Spinal cord (tissue), 10 donors: ENCODE results near the gene DHX36. TPM values are rescaled to one million over a fixed set of nuclear protein-coding genes. Genes with fewer than 3 reads are reported as not detected.

Source experiments
- DNase-seq, 6 donors: peaks; one replicate each; pipeline versions ENCODE4 v3.0.0 to v3.0.0-alpha.2; 2013 to 2015; ENCODE audit warnings: low spot score in 6 of 6, low read depth in 4 of 6
- H3K27ac ChIP-seq: one replicate; pipeline ENCODE4 v1.5.1; 2013; ENCODE audit warnings: low read depth, low read length, control low read depth
- H3K27me3 ChIP-seq: one replicate; pipeline ENCODE4 v1.6.1; 2013; ENCODE audit warnings: low read length; ENCODE audit not compliant: control insufficient read depth, insufficient read depth
- H3K36me3 ChIP-seq: one replicate; pipeline ENCODE4 v1.6.1; 2013; ENCODE audit warnings: low read length; ENCODE audit not compliant: control insufficient read depth, insufficient read depth
- H3K4me1 ChIP-seq: one replicate; pipeline ENCODE4 v1.6.1; 2013; ENCODE audit warnings: low read length; ENCODE audit not compliant: control insufficient read depth, insufficient read depth
- H3K4me3 ChIP-seq: one replicate; pipeline ENCODE4 v1.5.1; 2013; ENCODE audit warnings: low read depth, low read length, control low read depth
- H3K9me3 ChIP-seq: one replicate; pipeline ENCODE4 v1.6.1; 2013; ENCODE audit warnings: low read length; ENCODE audit not compliant: control insufficient read depth, insufficient read depth
- WGBS: methylation state at CpG from one replicate; pipeline ENCODE4 v1.1.5; 2013; ENCODE audit warnings: missing lambda C conversion rate; ENCODE audit not compliant: insufficient coverage; 5-methylcytosine and 5-hydroxymethylcytosine counted together
- polyA plus RNA-seq, 2 donors: library from polyadenylated mRNA; unstranded; fragments of 120-200 nt; gene quantifications; one replicate each; pipeline ENCODE4 v1.2.1, GENCODE V29; 2013; ENCODE audit not compliant: insufficient read length in 2 of 2
- small RNA-seq: library from RNA; depleted of rRNA; stranded (forward); fragments of <200 nt; gene quantifications from one replicate; pipeline ENCODE3, GENCODE V24; 2014; ENCODE audit warnings: low replicate concordance
- total RNA-seq, 2 donors: library from RNA; depleted of rRNA in 1 of 2; stranded (reverse); fragments of 120-200 nt in 1 of 2; fragments of >200 nt in 1 of 2; gene quantifications; one replicate each; pipeline versions ENCODE4 v1.2.3 to v1.2.4, GENCODE V29; 2013 to 2014
- donor health status: healthy.

Gene DHX36
- total and polyA plus RNA-seq, 4 donors, result 70.2 to 135 (median 80.9) TPM

- Histone ChIP-seq H3K27ac (no peak overlapping the region), H3K4me1 (no peaks in the 10 kb centered on the region), H3K9me3 (no peaks in the 10 kb centered on the region), H3K36me3 (no peaks in the 10 kb centered on the region), H3K4me3 (no peak overlapping the region), H3K27me3 (no peaks in the 10 kb centered on the region)
- DNase-seq, result no peak
- 80% methylated on average over 1 of the region's 2 CpGs for WGBS
These were observed 95.1 kb downstream of the DHX36 start for GRCh38 chr3:154229217-154229590.

GRCh38 chr3:154228561-154229216, 95.6 kb downstream of the DHX36 start:
- Histone ChIP-seq H3K27ac (no peak overlapping the region), H3K9me3 (no peaks in the 10 kb centered on the region), H3K36me3 (no peaks in the 10 kb centered on the region), H3K4me3 (no peak overlapping the region), H3K27me3 (no peaks in the 10 kb centered on the region), H3K4me1 (no peaks in the 10 kb centered on the region)
- DNase-seq, result no peak
- WGBS, result 94% methylated on average over 3 of the region's 6 CpGs

- Histone ChIP-seq H3K27me3 (no peaks in the 10 kb centered on the region), H3K27ac (no peak overlapping the region), H3K4me3 (no peak overlapping the region), H3K36me3 (no peaks in the 10 kb centered on the region), H3K4me1 (no peaks in the 10 kb centered on the region), H3K9me3 (no peaks in the 10 kb centered on the region)
- no CpG with 5 or more reads among the region's 3 CpGs for whole genome bisulfite sequencing
- DNase-seq, result no peak
These were observed 96.8 kb downstream of the DHX36 start for GRCh38 chr3:154227531-154227930.

GRCh38 chr3:154225536-154225935, 98.8 kb downstream of the DHX36 start:
- Histone ChIP-seq H3K27ac (no peak overlapping the region), H3K9me3 (no peaks in the 10 kb centered on the region), H3K27me3 (no peaks in the 10 kb centered on the region), H3K4me3 (no peak overlapping the region), H3K36me3 (no peaks in the 10 kb centered on the region), H3K4me1 (no peaks in the 10 kb centered on the region)
- no peak for DNase-seq
- WGBS, result no CpG with 5 or more reads among the region's 2 CpGs

GRCh38 chr3:154224866-154225265, 99.4 kb downstream of the DHX36 start:
- DNase-seq, result no peak
- Histone ChIP-seq H3K36me3 (peaks cover 2% of the 10 kb centered on the region), H3K4me3 (no peak overlapping the region), H3K27me3 (no peaks in the 10 kb centered on the region), H3K4me1 (no peaks in the 10 kb centered on the region), H3K9me3 (no peaks in the 10 kb centered on the region), H3K27ac (no peak overlapping the region)

- no peaks in the 10 kb centered on the region for H3K27me3 ChIP-seq
- H3K27ac ChIP-seq, result no peak overlapping the region
- H3K9me3 ChIP-seq, result no peaks in the 10 kb centered on the region
- peaks cover 2% of the 10 kb centered on the region for H3K36me3 ChIP-seq
- no peak for DNase-seq
- no peak overlapping the region for H3K4me3 ChIP-seq
- WGBS, result 78% methylated on average over 5 of the region's 6 CpGs
- no peaks in the 10 kb centered on the region for H3K4me1 ChIP-seq
These were observed 99.9 kb downstream of the DHX36 start for GRCh38 chr3:154224366-154224765.

GRCh38 chr3:154223519-154223918, 100.8 kb downstream of the DHX36 start:
- Histone ChIP-seq H3K9me3 (no peaks in the 10 kb centered on the region), H3K4me1 (no peaks in the 10 kb centered on the region), H3K27ac (no peak overlapping the region), H3K27me3 (no peaks in the 10 kb centered on the region), H3K4me3 (no peak overlapping the region), H3K36me3 (peaks cover 2% of the 10 kb centered on the region)
- no peak for DNase-seq

Small RNAs within 50 kb of the gene (small RNA-seq; reads per million reads assigned to genes)
- not detected for gene RF01210

Other genes with a start within 250 kb of the DHX36 start
- gene ARHGEF26, start 203.1 kb downstream of the DHX36 start, total RNA-seq, result 10 to 100 TPM; 27.2 to 30.6 TPM
- 10 to 100 TPM; 48.2 to 57.8 TPM for gene ARHGEF26, start 203.1 kb downstream of the DHX36 start, polyA plus RNA-seq
- 10 to 100 TPM in 1 of 2 donors, 1 to 10 TPM in 1; 1.8 to 12.7 TPM for gene GPR149, start 105.7 kb upstream of the DHX36 start, total RNA-seq
- 1 to 10 TPM; 1.5 to 2.2 TPM for gene GPR149, start 105.7 kb upstream of the DHX36 start, polyA plus RNA-seq